Measurements from ENCODE around the gene INPP1. TPM values are rescaled to one million over a fixed set of nuclear protein-coding genes. Genes with fewer than 3 reads are reported as not detected.
"Not testable (repeated sequence)": the region's sequence is repeated elsewhere in the genome, so short reads cannot be mapped to it uniquely, and the experiment has no call there.

INPP1 gene
- 20.4 TPM for total RNA-seq

GRCh38 chr2:190343536-190344275 is at the start of gene INPP1:
INPP1 (plus strand) TSS chr2:190343589; CDS start chr2:190360103, 16,514 bp downstream.
- Histone ChIP-seq H3K27ac (peak within 1 kb of the TSS; percentile 95), H3K4me3 (peak within 1 kb of the TSS; percentile 70), H3K36me3 (peaks cover 0 to 3% of the 10 kb centered on the region in 2 donors), H3K9me3 (no peaks in the 10 kb centered on the region), H3K4me1 (peaks cover 32% of the 10 kb centered on the region), H3K27me3 (no peaks in the 10 kb centered on the region)
- DNase-seq (ENCODE audit: extremely low spot score in 2 of 2) = no peak
- intact Hi-C loops (cut with DNase I) = no loop called here
- TF ChIP-seq POLR2A (IDR thresholded peaks at IDR 0.05) = peak in 1 of 2 donors; percentile 71
- peak in 1 of 2 donors; percentile 60 for TF ChIP-seq POLR2AphosphoS5 (IDR thresholded peaks at IDR 0.05; ENCODE audit: insufficient read depth in 1 of 2, low read depth in 1 of 2)
- no peak for TF ChIP-seq CTCF (IDR thresholded peaks at IDR 0.05)

GRCh38 chr2:190297880-190298279 is 45.5 kb upstream of the INPP1 start:
- not testable (repeated sequence) for H3K4me1 ChIP-seq; H3K27me3 ChIP-seq; H3K27ac ChIP-seq; H3K9me3 ChIP-seq; H3K4me3 ChIP-seq; DNase-seq (ENCODE audit: extremely low spot score in 2 of 2)
- H3K36me3 ChIP-seq = peaks cover 0 to 15% of the 10 kb centered on the region in 2 donors
- intact Hi-C loops (cut with DNase I) = loop anchor here (5.0 kb wide), 1 partner anchor 1539 kb away; no protein-coding TSS in a partner anchor

- H3K27ac ChIP-seq = no peak overlapping the region
- H3K36me3 ChIP-seq = no peaks in the 10 kb centered on the region
- TF ChIP-seq CTCF (IDR thresholded peaks at IDR 0.05) (no peak), POLR2AphosphoS5 (IDR thresholded peaks at IDR 0.05; ENCODE audit: insufficient read depth in 1 of 2, low read depth in 1 of 2) (no peak), POLR2A (IDR thresholded peaks at IDR 0.05) (no peak)
- peaks cover 16% of the 10 kb centered on the region for H3K4me1 ChIP-seq
- no peaks in the 10 kb centered on the region for H3K9me3 ChIP-seq
- DNase-seq (ENCODE audit: extremely low spot score in 2 of 2) = no peak
- intact Hi-C loops (cut with DNase I) = no loop called here
- H3K4me3 ChIP-seq = no peak overlapping the region
- no peaks in the 10 kb centered on the region for H3K27me3 ChIP-seq
Measured at GRCh38 chr2:190301032-190301431, 42.4 kb upstream of the INPP1 start.

GRCh38 chr2:190302052-190302451 is 41.3 kb upstream of the INPP1 start:
- Histone ChIP-seq H3K36me3 (no peaks in the 10 kb centered on the region), H3K27me3 (no peaks in the 10 kb centered on the region), H3K4me3 (no peak overlapping the region), H3K9me3 (no peaks in the 10 kb centered on the region), H3K27ac (no peak overlapping the region), H3K4me1 (peaks cover 16% of the 10 kb centered on the region)
- no peak for TF ChIP-seq CTCF (IDR thresholded peaks at IDR 0.05)
- TF ChIP-seq POLR2A (IDR thresholded peaks at IDR 0.05) = no peak
- TF ChIP-seq POLR2AphosphoS5 (IDR thresholded peaks at IDR 0.05; ENCODE audit: insufficient read depth in 1 of 2, low read depth in 1 of 2) = no peak
- no peak for DNase-seq (ENCODE audit: extremely low spot score in 2 of 2)
- intact Hi-C loops (cut with DNase I) = no loop called here

- DNase-seq (ENCODE audit: extremely low spot score in 2 of 2) = no peak
- Histone ChIP-seq H3K4me3 (no peak overlapping the region), H3K27ac (no peak overlapping the region), H3K9me3 (no peaks in the 10 kb centered on the region), H3K27me3 (no peaks in the 10 kb centered on the region), H3K4me1 (peaks cover 16% of the 10 kb centered on the region), H3K36me3 (no peaks in the 10 kb centered on the region)
- no peak for TF ChIP-seq CTCF (IDR thresholded peaks at IDR 0.05)
- no peak for TF ChIP-seq POLR2A (IDR thresholded peaks at IDR 0.05)
- no peak for TF ChIP-seq POLR2AphosphoS5 (IDR thresholded peaks at IDR 0.05; ENCODE audit: insufficient read depth in 1 of 2, low read depth in 1 of 2)
- intact Hi-C loops (cut with DNase I) = no loop called here
Measured at GRCh38 chr2:190303647-190304046, 39.7 kb upstream of the INPP1 start.
